NB4 (cell line): ENCODE data around the gene CRYBB3.

Experiments used
- CTCF ChIP-seq: IDR thresholded peaks from one replicate; pipeline ENCODE4 v1.5.1; 2012; ENCODE audit warnings: low read depth, low read length
- POLR2A ChIP-seq: IDR thresholded peaks from 2 replicates; pipeline ENCODE4 v1.6.1; 2011; ENCODE audit warnings: mild to moderate bottlenecking; ENCODE audit not compliant: insufficient read length; ENCODE audit errors: extremely low read depth

- no peak for TF ChIP-seq CTCF
- TF ChIP-seq POLR2A: no peak
These were observed 16.6 kb downstream of the CRYBB3 start for GRCh38 chr22:25216230-25216629.
